Smooth muscle cell (in vitro differentiated cells): Measurements from ENCODE around the gene SNAP47. TPM values are rescaled to one million over a fixed set of nuclear protein-coding genes. Genes with fewer than 3 reads are reported as not detected.

Experiments used
- DNase-seq: peaks from one replicate; lab custom pipeline; 2025; ENCODE audit not compliant: unreplicated experiment; lab: John Stamatoyannopoulos, UW
- H2AFZ ChIP-seq: fragments of 200-600 bp; sonication (generic); 2 replicates; pipeline ENCODE4 v1.6.0; 2016; ENCODE audit warnings: antibody characterized with exemption, low read depth, mild to moderate bottlenecking
- H3F3A ChIP-seq: fragments of 200-600 bp; sonication (generic); 2 replicates; pipeline ENCODE4 v1.6.0; 2017; ENCODE audit warnings: antibody characterized with exemption, low read depth
- H3K27ac ChIP-seq: fragments of 200-600 bp; sonication (generic); 2 replicates; pipeline ENCODE4 v1.5.1; 2016; ENCODE audit warnings: low read depth, mild to moderate bottlenecking
- H3K27me3 ChIP-seq: fragments of 200-600 bp; sonication (generic); 2 replicates; pipeline ENCODE4 v1.6.1; 2016; ENCODE audit warnings: low read depth, mild to moderate bottlenecking
- H3K36me3 ChIP-seq: fragments of 200-600 bp; sonication (generic); 2 replicates; pipeline ENCODE4 v1.5.1; 2016; ENCODE audit warnings: low read depth
- H3K4me1 ChIP-seq: fragments of 200-600 bp; sonication (generic); 2 replicates; pipeline ENCODE4 v1.5.1; 2016; ENCODE audit warnings: low read depth
- H3K4me2 ChIP-seq: fragments of 200-600 bp; sonication (generic); 2 replicates; pipeline ENCODE4 v1.6.0; 2016; ENCODE audit warnings: mild to moderate bottlenecking
- H3K4me3 ChIP-seq: fragments of 200-600 bp; sonication (generic); 2 replicates; pipeline ENCODE4 v1.5.1; 2016; ENCODE audit warnings: mild to moderate bottlenecking
- H3K79me2 ChIP-seq: fragments of 200-600 bp; sonication (generic); 2 replicates; pipeline ENCODE4 v1.6.0; 2016; ENCODE audit warnings: low read depth, mild to moderate bottlenecking
- H3K9ac ChIP-seq: fragments of 200-600 bp; sonication (generic); 2 replicates; pipeline ENCODE4 v1.6.0; 2016; ENCODE audit warnings: low read depth
- H3K9me3 ChIP-seq: fragments of 200-600 bp; sonication (generic); replicated peaks from 2 replicates; pipeline ENCODE4 v1.5.1; 2016; ENCODE audit warnings: low read depth
- H4K20me1 ChIP-seq: fragments of 200-600 bp; sonication (generic); 2 replicates; pipeline ENCODE4 v1.6.0; 2016; ENCODE audit warnings: low read depth
- WGBS: methylation state at CpG from one replicate; pipeline ENCODE4 v1.1.7; 2016; ENCODE audit warnings: low lambda C conversion rate; 5-methylcytosine and 5-hydroxymethylcytosine counted together
- polyA plus RNA-seq: library from polyadenylated mRNA; unstranded; fragments of >200 nt; fragmentation: Nextera tagmentation; extraction: Ambion mirVana; gene quantifications from 2 replicates; pipeline ENCODE4 v1.2.1, GENCODE V29; 2016
- total RNA-seq: library from RNA; depleted of rRNA; stranded (reverse); fragments of >200 nt; gene quantifications from 2 replicates; pipeline ENCODE4 v1.2.3, GENCODE V29; 2014
- TF ChIP-seq, protein P1 (sequence below): fragments of 200-600 bp; sonication (generic); IDR thresholded peaks from 2 replicates; pipeline ENCODE4 v1.5.1; 2017; ENCODE audit warnings: borderline replicate concordance, mild to moderate bottlenecking, antibody characterized with exemption; ENCODE audit not compliant: insufficient read depth, poor library complexity, severe bottlenecking

SNAP47 gene
- total and polyA plus RNA-seq, 2 experiments from 2014 or later: 26.2 to 42.4 TPM

DNA sequence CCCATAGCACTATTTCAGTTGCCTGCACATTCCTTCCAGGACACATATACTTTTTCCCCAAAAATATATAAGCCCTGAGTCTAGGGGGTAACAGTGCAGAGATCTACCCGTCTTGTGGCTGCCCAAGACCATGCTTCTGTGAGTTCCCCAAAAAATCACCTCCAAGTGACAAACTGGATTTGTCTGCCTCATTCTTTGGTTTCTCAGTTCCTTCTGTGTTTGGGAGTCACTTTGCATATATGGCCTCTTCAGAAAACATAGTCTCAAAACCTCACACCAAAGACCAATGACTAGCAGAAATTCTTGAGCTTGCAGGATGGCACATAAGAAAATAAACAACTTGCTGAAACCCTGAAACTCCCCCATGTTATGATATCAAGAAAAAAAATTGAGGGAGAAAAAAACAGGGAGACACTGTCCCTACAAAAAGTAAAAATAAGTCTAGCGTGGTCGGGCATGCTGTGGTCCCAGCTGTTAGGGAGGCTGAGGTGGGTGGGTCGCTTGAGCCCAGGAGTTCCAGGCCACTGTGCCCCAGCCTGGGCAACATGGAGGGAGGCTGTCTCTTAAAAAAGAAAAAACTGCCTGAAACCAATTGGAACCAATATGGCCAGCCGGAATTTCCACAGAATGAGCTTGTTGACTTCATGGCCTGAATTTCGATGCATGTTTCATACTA is 8.2 kb upstream of the SNAP47 start:
- H4K20me1 ChIP-seq: no peaks in the 10 kb centered on the region
- 96% methylated on average over 6 of the region's 6 CpGs for WGBS
- H3K36me3 ChIP-seq: no peaks in the 10 kb centered on the region
- no peak overlapping the region for H2AFZ ChIP-seq
- DNase-seq: no peak
- H3K27ac ChIP-seq: no peak overlapping the region
- no peaks in the 10 kb centered on the region for H3K9me3 ChIP-seq
- H3K4me3 ChIP-seq: no peak overlapping the region
- H3K27me3 ChIP-seq: no peaks in the 10 kb centered on the region
- no peak overlapping the region for H3K9ac ChIP-seq
- H3K79me2 ChIP-seq: no peaks in the 10 kb centered on the region
- H3K4me2 ChIP-seq: no peak overlapping the region
- peaks cover 9% of the 10 kb centered on the region for H3K4me1 ChIP-seq
- peaks cover 7% of the 10 kb centered on the region for H3F3A ChIP-seq
- TF ChIP-seq, protein P1, sequence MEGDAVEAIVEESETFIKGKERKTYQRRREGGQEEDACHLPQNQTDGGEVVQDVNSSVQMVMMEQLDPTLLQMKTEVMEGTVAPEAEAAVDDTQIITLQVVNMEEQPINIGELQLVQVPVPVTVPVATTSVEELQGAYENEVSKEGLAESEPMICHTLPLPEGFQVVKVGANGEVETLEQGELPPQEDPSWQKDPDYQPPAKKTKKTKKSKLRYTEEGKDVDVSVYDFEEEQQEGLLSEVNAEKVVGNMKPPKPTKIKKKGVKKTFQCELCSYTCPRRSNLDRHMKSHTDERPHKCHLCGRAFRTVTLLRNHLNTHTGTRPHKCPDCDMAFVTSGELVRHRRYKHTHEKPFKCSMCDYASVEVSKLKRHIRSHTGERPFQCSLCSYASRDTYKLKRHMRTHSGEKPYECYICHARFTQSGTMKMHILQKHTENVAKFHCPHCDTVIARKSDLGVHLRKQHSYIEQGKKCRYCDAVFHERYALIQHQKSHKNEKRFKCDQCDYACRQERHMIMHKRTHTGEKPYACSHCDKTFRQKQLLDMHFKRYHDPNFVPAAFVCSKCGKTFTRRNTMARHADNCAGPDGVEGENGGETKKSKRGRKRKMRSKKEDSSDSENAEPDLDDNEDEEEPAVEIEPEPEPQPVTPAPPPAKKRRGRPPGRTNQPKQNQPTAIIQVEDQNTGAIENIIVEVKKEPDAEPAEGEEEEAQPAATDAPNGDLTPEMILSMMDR: no peak

DNA sequence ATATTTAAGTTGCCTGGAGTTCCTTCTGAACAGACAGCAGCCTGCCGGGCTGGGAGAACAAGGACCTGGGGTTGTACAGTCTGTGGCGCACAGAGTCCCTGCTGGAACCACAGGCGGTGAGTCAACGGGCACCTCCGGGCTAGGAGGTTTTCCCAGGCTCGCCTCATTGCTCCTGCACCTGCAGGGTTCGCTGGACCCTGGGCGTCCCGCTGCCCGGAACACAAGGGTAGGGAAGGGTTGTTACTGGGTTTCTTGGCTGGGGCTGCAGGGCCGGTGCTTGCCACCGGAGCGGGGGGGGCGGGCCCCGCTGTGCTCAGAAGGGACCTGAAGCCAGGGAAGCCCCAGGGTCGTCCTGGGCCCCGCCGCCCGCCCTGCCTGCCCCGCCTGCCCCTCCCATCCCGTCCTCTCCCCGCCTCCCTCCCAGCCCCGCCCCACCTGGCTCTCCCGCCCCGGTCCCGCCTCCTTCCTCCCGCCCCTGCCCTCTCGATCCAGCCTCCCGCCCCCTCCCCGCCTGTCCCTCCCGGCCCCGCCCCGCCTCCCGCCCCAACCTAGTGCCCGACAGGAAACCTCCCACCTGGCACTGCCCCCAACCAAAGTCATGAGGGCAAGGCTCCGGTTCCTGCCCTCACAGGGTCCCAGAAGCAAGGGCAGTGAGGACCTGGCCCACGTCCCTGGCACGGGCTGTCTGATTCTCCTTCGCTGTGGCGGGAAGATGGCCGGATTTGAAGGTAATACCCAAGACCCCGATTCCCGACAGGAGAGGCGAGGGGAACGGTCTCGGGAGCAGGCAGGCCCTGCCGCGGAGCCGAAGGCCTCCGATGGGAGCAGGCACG is 7.0 kb upstream of the SNAP47 start:
- no peaks in the 10 kb centered on the region for H4K20me1 ChIP-seq
- H3F3A ChIP-seq: peaks cover 7% of the 10 kb centered on the region
- H2AFZ ChIP-seq: no peak overlapping the region
- no peaks in the 10 kb centered on the region for H3K36me3 ChIP-seq
- no peaks in the 10 kb centered on the region for H3K79me2 ChIP-seq
- H3K9ac ChIP-seq: peak overlapping the region; percentile 35
- TF ChIP-seq, protein P1: no peak
- peak overlapping the region; percentile 70 for H3K4me3 ChIP-seq
- DNase-seq: no peak
- WGBS: 3% methylated on average over 28 of the region's 51 CpGs
- no peaks in the 10 kb centered on the region for H3K27me3 ChIP-seq
- H3K4me1 ChIP-seq: peaks cover 9% of the 10 kb centered on the region
- no peak overlapping the region for H3K27ac ChIP-seq
- no peaks in the 10 kb centered on the region for H3K9me3 ChIP-seq
- H3K4me2 ChIP-seq: peak overlapping the region; percentile 89

DNA sequence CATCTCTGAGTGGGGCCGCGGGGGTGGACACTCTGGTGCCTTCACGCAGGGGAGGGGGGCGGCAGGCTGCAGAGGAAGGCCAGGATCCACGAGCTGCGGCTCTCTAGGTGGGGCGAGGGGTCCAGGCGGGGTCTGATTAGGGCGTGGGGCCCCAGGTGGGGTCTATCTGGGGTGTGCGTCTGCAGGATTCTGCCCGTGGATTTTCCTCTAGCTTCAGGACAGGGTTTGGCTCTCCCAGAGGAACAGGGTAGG is 6.4 kb upstream of the SNAP47 start:
- TF ChIP-seq, protein P1: no peak
- no peak overlapping the region for H3K27ac ChIP-seq
- 7% methylated on average over 2 of the region's 11 CpGs for WGBS
- no peaks in the 10 kb centered on the region for H3K9me3 ChIP-seq
- peaks cover 7% of the 10 kb centered on the region for H3F3A ChIP-seq
- H3K4me2 ChIP-seq: peak overlapping the region; percentile 86
- H3K9ac ChIP-seq: peak overlapping the region; percentile 35
- no peaks in the 10 kb centered on the region for H3K27me3 ChIP-seq
- H2AFZ ChIP-seq: no peak overlapping the region
- peaks cover 11% of the 10 kb centered on the region for H3K4me1 ChIP-seq
- H3K36me3 ChIP-seq: no peaks in the 10 kb centered on the region
- H4K20me1 ChIP-seq: peaks cover 4% of the 10 kb centered on the region
- peaks cover 5% of the 10 kb centered on the region for H3K79me2 ChIP-seq
- peak overlapping the region; percentile 70 for H3K4me3 ChIP-seq
- no peak for DNase-seq
